RCC 7860 (cell line): ENCODE data around the gene GRM3.

ENCODE experiments used
- DNase-seq: peaks from one replicate; pipeline ENCODE4 v3.0.0-alpha.2; 2015; ENCODE audit warnings: low spot score
- FAIRE-seq: peaks from 2 replicates; lab custom pipeline; 2012; peaks lifted over from hg19 to GRCh38; lab: Jason Lieb, UNC

Gene GRM3

GRCh38 chr7:86689363-86689762 lies 45.7 kb downstream of the GRM3 start:
- DNase-seq (no peak), FAIRE-seq (no peak)

GRCh38 chr7:86692755-86693154 lies 49.0 kb downstream of the GRM3 start:
- DNase-seq: no peak
- no peak for FAIRE-seq

GRCh38 chr7:86706406-86706805 lies 62.7 kb downstream of the GRM3 start:
- FAIRE-seq (no peak), DNase-seq (no peak)

GRCh38 chr7:86708031-86708680 lies 64.4 kb downstream of the GRM3 start:
- DNase-seq (no peak), FAIRE-seq (no peak)

- no peak for DNase-seq
- FAIRE-seq: no peak
Observed at GRCh38 chr7:86720306-86720705, 76.6 kb downstream of the GRM3 start.

GRCh38 chr7:86733783-86734182 lies 90.1 kb downstream of the GRM3 start:
- no peak for FAIRE-seq
- DNase-seq: no peak

GRCh38 chr7:86745013-86745745 lies 101.5 kb downstream of the GRM3 start:
- DNase-seq (no peak), FAIRE-seq (no peak)

GRCh38 chr7:86747698-86748097 lies 104.0 kb downstream of the GRM3 start:
- no peak for FAIRE-seq
- no peak for DNase-seq

- no peak for DNase-seq
- FAIRE-seq: no peak
Observed at GRCh38 chr7:86748201-86748600, 104.5 kb downstream of the GRM3 start.

- no peak for FAIRE-seq
- DNase-seq: no peak
Observed at GRCh38 chr7:86748843-86749719, 105.4 kb downstream of the GRM3 start.

- DNase-seq (no peak), FAIRE-seq (no peak)
Observed at GRCh38 chr7:86749741-86750665, 106.3 kb downstream of the GRM3 start.

- DNase-seq (no peak), FAIRE-seq (no peak)
Observed at GRCh38 chr7:86760236-86760635, 116.5 kb downstream of the GRM3 start.

- no peak for FAIRE-seq
Observed at GRCh38 chr7:86762129-86762528, 118.4 kb downstream of the GRM3 start.

GRCh38 chr7:86765931-86766330 lies 122.2 kb downstream of the GRM3 start:
- no peak for DNase-seq

More at GRCh38 chr7:86762129-86762528, 118.4 kb downstream of the GRM3 start:
- no peak for DNase-seq

GRCh38 chr7:86768394-86768793 lies 124.7 kb downstream of the GRM3 start:
- DNase-seq (no peak), FAIRE-seq (no peak)

More at GRCh38 chr7:86765931-86766330, 122.2 kb downstream of the GRM3 start:
- no peak for FAIRE-seq

- no peak for FAIRE-seq
Observed at GRCh38 chr7:86768967-86769760, 125.5 kb downstream of the GRM3 start.

GRCh38 chr7:86773309-86773708 lies 129.6 kb downstream of the GRM3 start:
- FAIRE-seq: no peak
- no peak for DNase-seq

More at GRCh38 chr7:86768967-86769760, 125.5 kb downstream of the GRM3 start:
- no peak for DNase-seq

- FAIRE-seq: no peak
- no peak for DNase-seq
Observed at GRCh38 chr7:86775203-86775602, 131.5 kb downstream of the GRM3 start.

GRCh38 chr7:86776136-86776535 lies 132.4 kb downstream of the GRM3 start:
- FAIRE-seq (no peak), DNase-seq (no peak)

- DNase-seq (no peak), FAIRE-seq (no peak)
Observed at GRCh38 chr7:86778271-86778670, 134.6 kb downstream of the GRM3 start.
